MM.1S (cell line): Measurements from ENCODE around the gene PIP5K1C.

Experiments used
- EZH2 ChIP-seq: fragments of 300-600 bp; sonication (generic); optimal IDR thresholded peaks from 2 replicates; pipeline ENCODE3; 2017; ENCODE audit warnings: low read depth, mild to moderate bottlenecking, antibody characterized with exemption, low read length, mixed read lengths
- EZH2phosphoT487 ChIP-seq: fragments of 300-600 bp; sonication (generic); IDR thresholded peaks from 2 replicates; pipeline ENCODE4 v1.6.1; 2018; ENCODE audit warnings: antibody characterized with exemption, low read length
- TF ChIP-seq, protein P1 (sequence below): fragments of 300-600 bp; sonication (generic); IDR thresholded peaks from 2 replicates; pipeline ENCODE4 v1.5.1; 2016; ENCODE audit warnings: antibody characterized with exemption, low read length, mixed read lengths

GRCh38 chr19:3593156-3593555 is 107.1 kb downstream of the PIP5K1C start:
- TF ChIP-seq, protein P1, sequence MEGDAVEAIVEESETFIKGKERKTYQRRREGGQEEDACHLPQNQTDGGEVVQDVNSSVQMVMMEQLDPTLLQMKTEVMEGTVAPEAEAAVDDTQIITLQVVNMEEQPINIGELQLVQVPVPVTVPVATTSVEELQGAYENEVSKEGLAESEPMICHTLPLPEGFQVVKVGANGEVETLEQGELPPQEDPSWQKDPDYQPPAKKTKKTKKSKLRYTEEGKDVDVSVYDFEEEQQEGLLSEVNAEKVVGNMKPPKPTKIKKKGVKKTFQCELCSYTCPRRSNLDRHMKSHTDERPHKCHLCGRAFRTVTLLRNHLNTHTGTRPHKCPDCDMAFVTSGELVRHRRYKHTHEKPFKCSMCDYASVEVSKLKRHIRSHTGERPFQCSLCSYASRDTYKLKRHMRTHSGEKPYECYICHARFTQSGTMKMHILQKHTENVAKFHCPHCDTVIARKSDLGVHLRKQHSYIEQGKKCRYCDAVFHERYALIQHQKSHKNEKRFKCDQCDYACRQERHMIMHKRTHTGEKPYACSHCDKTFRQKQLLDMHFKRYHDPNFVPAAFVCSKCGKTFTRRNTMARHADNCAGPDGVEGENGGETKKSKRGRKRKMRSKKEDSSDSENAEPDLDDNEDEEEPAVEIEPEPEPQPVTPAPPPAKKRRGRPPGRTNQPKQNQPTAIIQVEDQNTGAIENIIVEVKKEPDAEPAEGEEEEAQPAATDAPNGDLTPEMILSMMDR = peak; percentile 23
- TF ChIP-seq EZH2 = no peak
- TF ChIP-seq EZH2phosphoT487 = no peak
